ENCODE results near the gene ASPG. TPM values are rescaled to one million over a fixed set of nuclear protein-coding genes. Genes with fewer than 3 reads are reported as not detected.

Gene ASPG
- total RNA-seq, 1 donor: not detected

GRCh38 chr14:104104076-104104901 is 18.8 kb downstream of the ASPG start:
- no peak overlapping the region for H3K4me3 ChIP-seq (ENCODE audit: low read depth, low read length)
- DNase-seq (ENCODE audit: low read depth): no peak
- no peak for TF ChIP-seq CTCF (IDR thresholded peaks at IDR 0.05; ENCODE audit: insufficient read depth, low read length)

GRCh38 chr14:104105071-104105821 is 19.7 kb downstream of the ASPG start:
- H3K4me3 ChIP-seq (ENCODE audit: low read depth, low read length): no peak overlapping the region
- DNase-seq (ENCODE audit: low read depth): no peak
- no peak for TF ChIP-seq CTCF (IDR thresholded peaks at IDR 0.05; ENCODE audit: insufficient read depth, low read length)

GRCh38 chr14:104105822-104106470 is 20.4 kb downstream of the ASPG start:
- no peak overlapping the region for H3K4me3 ChIP-seq (ENCODE audit: low read depth, low read length)
- no peak for TF ChIP-seq CTCF (IDR thresholded peaks at IDR 0.05; ENCODE audit: insufficient read depth, low read length)
- no peak for DNase-seq (ENCODE audit: low read depth)

GRCh38 chr14:104106471-104106991 is 21.0 kb downstream of the ASPG start:
- no peak for TF ChIP-seq CTCF (IDR thresholded peaks at IDR 0.05; ENCODE audit: insufficient read depth, low read length)
- no peak for DNase-seq (ENCODE audit: low read depth)

GRCh38 chr14:104107101-104107581 is 21.6 kb downstream of the ASPG start:
- no peak overlapping the region for H3K4me3 ChIP-seq (ENCODE audit: low read depth, low read length)
- no peak for DNase-seq (ENCODE audit: low read depth)
- TF ChIP-seq CTCF (IDR thresholded peaks at IDR 0.05; ENCODE audit: insufficient read depth, low read length): no peak

More at GRCh38 chr14:104106471-104106991, 21.0 kb downstream of the ASPG start:
- no peak overlapping the region for H3K4me3 ChIP-seq (ENCODE audit: low read depth, low read length)
